K562 (cell line): Measurements from ENCODE around the gene ATXN1L. TPM values are rescaled to one million over a fixed set of nuclear protein-coding genes. Genes with fewer than 3 reads are reported as not detected.
"Not testable (repeated sequence)": the region's sequence is repeated elsewhere in the genome, so short reads cannot be mapped to it uniquely, and the experiment has no call there.

Experiments used
- ATAC-seq: fragments of 200-7000 bp; cut with Tn5 transposase; 3 replicates; pipeline ENCODE4 v1.9.1; 2020; ENCODE audit warnings: moderate library complexity
- BruUV-seq: library from RNA; stranded (reverse); fragments of 400-500 nt; replicated peaks from 2 replicates; lab custom pipeline; 2021; lab: Mats Ljungman, UMichigan
- CTCF ChIA-PET: fragments of 300-600 bp; formaldehyde crosslinking; extraction: SDS; loops from one replicate; lab custom pipeline; 2021; ENCODE audit warnings: low intra/inter-chr PET ratio; lab: Yijun Ruan, JAX
- POLR2A ChIA-PET: fragments of 300-600, 350-650 bp; sonication (Branson Sonifier 250); formaldehyde crosslinking; extraction: SDS; loops from one replicate; lab custom pipeline; 2021; ENCODE audit warnings: antibody characterized with exemption, inconsistent platforms; lab: Yijun Ruan, JAX
- DNase-seq, 4 experiments: peaks; one replicate each; pipeline versions ENCODE4 v3.0.0 to v3.0.0-alpha.2; 2011 to 2018; ENCODE audit warnings: low spot score in 3 of 4, mixed read lengths in 3 of 4; ENCODE audit errors: extremely low read depth in 1 of 4
- FAIRE-seq: peaks from 2 replicates; lab custom pipeline; 2011; peaks lifted over from hg19 to GRCh38; lab: Jason Lieb, UNC
- H2AFZ ChIP-seq: 2 replicates; pipeline ENCODE4 v1.6.0; 2011; ENCODE audit warnings: low read depth, low read length, control low read depth, inconsistent platforms
- H3K27ac ChIP-seq: fragments of 200-600 bp; 3 replicates; pipeline ENCODE4 v1.8.0; 2011; ENCODE audit warnings: low read depth, mild to moderate bottlenecking, control low read depth, inconsistent platforms, low read length, moderate library complexity, mixed read lengths; ENCODE audit errors: extremely low read depth
- H3K27me3 ChIP-seq, 2 experiments: fragments of 300-600 bp in 1 of 2; 2 replicates in 1 of 2; 3 replicates in 1 of 2; pipeline versions ENCODE4 v1.6.0 to v1.8.0; 2011; ENCODE audit warnings: inconsistent platforms in 2 of 2, low read length in 2 of 2, mild to moderate bottlenecking in 1 of 2, mixed read lengths in 1 of 2, moderate library complexity in 1 of 2; ENCODE audit not compliant: control insufficient read depth in 2 of 2, insufficient read depth in 2 of 2
- H3K36me3 ChIP-seq: fragments of 300-600 bp; 3 replicates; pipeline ENCODE4 v1.8.0; 2011; ENCODE audit warnings: mild to moderate bottlenecking, low read length, inconsistent platforms; ENCODE audit not compliant: control insufficient read depth, insufficient read depth
- H3K4me1 ChIP-seq, 2 experiments: fragments of 200-600 bp in 1 of 2; replicated peaks in 1 of 2; 2 replicates in 1 of 2; 3 replicates in 1 of 2; pipeline versions ENCODE4 v1.5.1 to v1.8.0; 2011; ENCODE audit warnings: inconsistent platforms in 2 of 2, low read length in 2 of 2, mild to moderate bottlenecking in 1 of 2, mixed read lengths in 1 of 2, moderate library complexity in 1 of 2; ENCODE audit not compliant: control insufficient read depth in 2 of 2, insufficient read depth in 2 of 2
- H3K4me2 ChIP-seq: 2 replicates; pipeline ENCODE4 v1.6.1; 2011; ENCODE audit warnings: low read length, control low read depth, inconsistent platforms, mixed read lengths; ENCODE audit not compliant: insufficient read depth
- H3K4me3 ChIP-seq: fragments of 200-600 bp; sonication (generic), shearing (Covaris generic); 2 replicates; pipeline ENCODE4 v1.5.1; 2016; ENCODE audit warnings: control low read depth, inconsistent platforms
- H3K79me2 ChIP-seq: fragments of 200-600 bp; 3 replicates; pipeline ENCODE4 v1.8.0; 2011; ENCODE audit warnings: low read length, inconsistent platforms; ENCODE audit not compliant: control insufficient read depth, insufficient read depth
- H3K9ac ChIP-seq, 2 experiments: 2 replicates each; pipeline versions ENCODE4 v1.6.0 to v1.6.1; 2011; ENCODE audit warnings: low read depth in 2 of 2, low read length in 2 of 2, control low read depth in 1 of 2, inconsistent platforms in 1 of 2, mild to moderate bottlenecking in 1 of 2, mixed read lengths in 1 of 2; ENCODE audit not compliant: insufficient read depth in 1 of 2
- H3K9me1 ChIP-seq: one replicate; pipeline ENCODE4 v1.6.0; 2011; ENCODE audit warnings: inconsistent platforms, mild to moderate bottlenecking, low read length, moderate library complexity; ENCODE audit not compliant: control insufficient read depth, insufficient read depth
- H3K9me3 ChIP-seq: replicated peaks from 2 replicates; pipeline ENCODE4 v1.5.1; 2011; ENCODE audit warnings: low read depth, low read length, inconsistent platforms; ENCODE audit not compliant: control insufficient read depth, insufficient read depth
- H4K20me1 ChIP-seq: replicated peaks from 2 replicates; pipeline ENCODE4 v1.6.1; 2011; ENCODE audit warnings: low read length, inconsistent platforms, mixed read lengths; ENCODE audit not compliant: control insufficient read depth, insufficient read depth
- KLF10 ChIP-seq: fragments of 250-450 bp; sonication (Bioruptor Pico); IDR thresholded peaks from 2 replicates; pipeline ENCODE4 v1.6.1; 2021; ENCODE audit warnings: matching md5 sums
- MYBL2 ChIP-seq, 2 experiments: fragments of 450-650 bp in 1 of 2; sonication (generic) in 1 of 2; formaldehyde crosslinking in 1 of 2; IDR thresholded peaks; 2 replicates each; pipeline versions ENCODE4 v1.6.1 to v1.8.1; 2017 to 2022; ENCODE audit warnings: borderline replicate concordance in 1 of 2, inconsistent platforms in 1 of 2, low read depth in 1 of 2, mild to moderate bottlenecking in 1 of 2, missing genetic modification reagents in 1 of 2, moderate library complexity in 1 of 2
- SMARCB1 ChIP-seq: IDR thresholded peaks from 2 replicates; pipeline ENCODE4 v1.6.1; 2011; ENCODE audit warnings: improper control_type of control experiment, low read depth; ENCODE audit not compliant: insufficient read length
- WGBS: fragments of 100-300 bp; shearing (Covaris generic); methylation state at CpG from one replicate; pipeline ENCODE4 v1.1.6; 2016; ENCODE audit warnings: low coverage, mixed read lengths; ENCODE audit not compliant: insufficient coverage; ENCODE audit errors: missing lambda C conversion rate; 5-methylcytosine and 5-hydroxymethylcytosine counted together
- in situ Hi-C: fragments of 300-500 bp; cut with MboI; formaldehyde crosslinking; loops from 4 replicates; pipeline ENCODE4 v1.15.0; 2018; ENCODE audit warnings: inconsistent platforms, mixed read lengths
- intact Hi-C: fragments of 100-400 bp; cut with micrococcal nuclease; formaldehyde crosslinking; loops from 2 replicates; pipeline ENCODE4 v1.14.2; 2022
- polyA plus RNA-seq, 8 experiments: library from polyadenylated mRNA; depleted of rRNA in 4 of 8; stranded (reverse) in 5 of 8; unstranded in 3 of 8; fragments of >200 nt; fragmentation: Nextera tagmentation in 2 of 8; fragmentation: Illumina TruSeq in 1 of 8; extraction: Ambion mirVana in 2 of 8; extraction: Trizol in 1 of 8; gene quantifications; 2 replicates each; pipeline versions ENCODE4 v1.2.1 to v1.2.3, GENCODE V29; 2011 to 2014; ENCODE audit warnings: inconsistent platforms in 1 of 8, missing spikeins in 1 of 8
- total RNA-seq, 7 experiments: library from RNA; depleted of rRNA in 6 of 7; stranded (reverse); fragments of >200 nt in 6 of 7; fragmentation: Illumina TruSeq in 2 of 7; extraction: Trizol in 2 of 7; gene quantifications; 2 replicates each; pipeline versions ENCODE4 v1.2.1 to v1.2.3, GENCODE V29; 2011 to 2021; ENCODE audit warnings: low replicate concordance in 1 of 7
- TF ChIP-seq, protein P1 (sequence below): fragments of 250-450 bp; sonication (Bioruptor Pico); IDR thresholded peaks from 2 replicates; pipeline ENCODE4 v1.5.0; 2020; ENCODE audit warnings: mild to moderate bottlenecking, borderline replicate concordance

Gene ATXN1L
- total and polyA plus RNA-seq, 9 of the 15 experiments (the other 6 are each of a cell fraction or from before 2014, with no cell fraction given), result 1.4 to 11.3 (median 9.3) TPM

DNA sequence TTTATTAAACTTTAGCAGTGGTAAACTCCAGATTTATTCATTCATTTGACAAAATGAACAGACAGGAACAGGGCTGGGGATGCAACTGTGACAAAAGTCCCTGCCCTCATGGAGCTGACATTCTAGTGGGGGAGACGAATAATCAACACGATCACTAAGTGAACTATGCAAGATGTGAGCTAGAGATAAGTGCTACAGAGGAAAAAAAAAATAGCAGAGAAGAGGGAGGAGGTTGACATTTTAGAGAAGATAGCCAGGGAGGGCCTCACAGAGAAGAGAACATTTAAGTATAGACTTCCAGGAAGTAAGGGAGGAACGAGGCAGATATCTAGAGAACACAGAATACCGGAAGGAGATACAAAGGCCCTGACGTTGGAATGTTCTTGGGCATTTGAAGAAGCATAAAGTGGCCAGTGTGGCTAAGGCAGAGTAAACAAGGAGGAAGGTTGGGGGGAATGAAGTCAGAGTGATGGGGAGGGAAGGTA lies 19.2 kb upstream of the ATXN1L start (continued):
- TF ChIP-seq MYBL2 (IDR thresholded peaks at IDR 0.05; ENCODE audit: low read depth) (no peak), MYBL2 (CRISPR knock-in tag; IDR thresholded peaks at IDR 0.05; ENCODE audit: borderline replicate concordance) (no peak), SMARCB1 (no peak)

DNA sequence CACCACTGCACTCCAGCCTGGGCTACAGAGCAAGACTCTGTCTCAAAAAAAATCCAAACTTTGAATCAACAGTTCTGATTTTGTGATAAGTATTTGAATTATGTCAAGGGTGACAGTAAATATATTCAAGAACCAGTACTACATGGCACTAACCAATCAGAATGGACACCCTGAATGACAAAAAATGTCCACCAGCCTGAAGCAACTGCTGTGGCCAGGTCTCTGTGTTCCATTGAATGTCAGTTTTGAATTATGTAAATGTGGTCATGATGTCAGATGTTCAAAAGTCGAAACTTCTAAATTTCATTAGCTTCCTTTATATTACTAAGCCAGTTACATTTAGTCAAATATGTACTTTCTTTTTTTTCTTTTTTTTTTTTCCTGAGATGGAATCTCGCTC lies 15.4 kb upstream of the ATXN1L start:
- FAIRE-seq, result no peak
- CTCF ChIA-PET, result no interaction called here
- Histone ChIP-seq H3K4me1 (no peaks in the 10 kb centered on the region; a peak in 2 of 5 replicates), H3K9me3 (peaks cover 11% of the 10 kb centered on the region), H3K27ac (no peak overlapping the region), H3K4me3 (no peak overlapping the region), H4K20me1 (no peaks in the 10 kb centered on the region), H3K27me3 (no peaks in the 10 kb centered on the region), H3K9me1 (no peaks in the 10 kb centered on the region), H3K36me3 (no peaks in the 10 kb centered on the region; the same call in 2 of the 3 replicates), H2AFZ (no peak overlapping the region), H3K4me2 (no peak overlapping the region)
- in situ Hi-C loops (no loop called here), intact Hi-C loops (no loop called here)
- BruUV-seq, result no TSS peak
- DNase-seq, result no peak
- no peak for TF ChIP-seq KLF10 (CRISPR knock-in tag)
- TF ChIP-seq, protein P1, sequence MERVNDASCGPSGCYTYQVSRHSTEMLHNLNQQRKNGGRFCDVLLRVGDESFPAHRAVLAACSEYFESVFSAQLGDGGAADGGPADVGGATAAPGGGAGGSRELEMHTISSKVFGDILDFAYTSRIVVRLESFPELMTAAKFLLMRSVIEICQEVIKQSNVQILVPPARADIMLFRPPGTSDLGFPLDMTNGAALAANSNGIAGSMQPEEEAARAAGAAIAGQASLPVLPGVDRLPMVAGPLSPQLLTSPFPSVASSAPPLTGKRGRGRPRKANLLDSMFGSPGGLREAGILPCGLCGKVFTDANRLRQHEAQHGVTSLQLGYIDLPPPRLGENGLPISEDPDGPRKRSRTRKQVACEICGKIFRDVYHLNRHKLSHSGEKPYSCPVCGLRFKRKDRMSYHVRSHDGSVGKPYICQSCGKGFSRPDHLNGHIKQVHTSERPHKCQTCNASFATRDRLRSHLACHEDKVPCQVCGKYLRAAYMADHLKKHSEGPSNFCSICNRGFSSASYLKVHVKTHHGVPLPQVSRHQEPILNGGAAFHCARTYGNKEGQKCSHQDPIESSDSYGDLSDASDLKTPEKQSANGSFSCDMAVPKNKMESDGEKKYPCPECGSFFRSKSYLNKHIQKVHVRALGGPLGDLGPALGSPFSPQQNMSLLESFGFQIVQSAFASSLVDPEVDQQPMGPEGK, result no peak
- TF ChIP-seq, all 486 proteins: peak for 0
- POLR2A ChIA-PET, result interaction anchor here (4.6 kb wide), 1 partner anchor 21 kb away, joined by 17 read pairs; the partner anchor contains the start of gene AP1G1
- Histone ChIP-seq H3K79me2 (no peaks in the 10 kb centered on the region; the same call in 2 of the 3 replicates), H3K9ac (no peak overlapping the region)
- ATAC-seq, result no peak
- WGBS, result 77% methylated on average over 2 of the region's 2 CpGs

DNA sequence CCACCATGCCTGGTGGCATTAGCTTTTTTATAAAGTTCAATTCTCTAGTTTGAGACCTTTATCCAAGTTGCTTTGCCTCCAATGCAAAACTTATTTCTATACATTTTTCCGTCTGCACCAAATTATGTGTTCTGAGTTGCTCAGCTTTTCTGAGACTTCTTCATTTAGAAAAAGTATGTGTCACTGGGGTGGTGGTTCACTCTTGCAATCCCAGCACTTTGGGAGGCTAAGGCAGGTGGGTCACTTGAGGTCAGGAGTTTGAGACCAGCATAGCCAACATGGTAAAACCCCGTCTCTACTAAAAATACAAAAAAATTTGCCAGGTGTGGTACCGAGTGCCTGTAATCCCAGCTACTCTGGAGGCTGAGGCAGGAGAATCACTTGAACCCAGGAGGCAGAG lies 14.1 kb upstream of the ATXN1L start:
- DNase-seq, H3K4me2 ChIP-seq, H3K9me1 ChIP-seq, H3K4me1 ChIP-seq, H4K20me1 ChIP-seq, H3K27ac ChIP-seq, BruUV-seq, H3K79me2 ChIP-seq, H3K4me3 ChIP-seq, H3K27me3 ChIP-seq, CTCF ChIA-PET, in situ Hi-C loops, H3K9me3 ChIP-seq, ATAC-seq, FAIRE-seq, H3K36me3 ChIP-seq, intact Hi-C loops, H3K9ac ChIP-seq, H2AFZ ChIP-seq: not testable (repeated sequence)
- WGBS, result 21% methylated on average over 3 of the region's 3 CpGs
- POLR2A ChIA-PET, result interaction anchor here (4.6 kb wide), 1 partner anchor 22 kb away, joined by 17 read pairs; the partner anchor contains the start of gene AP1G1
